HG02610 (cell line): ENCODE data around the gene AGRN.
"Not testable (repeated sequence)": the region's sequence is repeated elsewhere in the genome, so short reads cannot be mapped to it uniquely, and the experiment has no call there.

ENCODE experiments used
- ATAC-seq: cut with Tn5 transposase; IDR thresholded peaks from one replicate; pipeline ENCODE4 v1.9.1; 2021; ENCODE audit warnings: mild to moderate bottlenecking, moderate library complexity; ENCODE audit not compliant: unreplicated experiment

Gene AGRN

DNA sequence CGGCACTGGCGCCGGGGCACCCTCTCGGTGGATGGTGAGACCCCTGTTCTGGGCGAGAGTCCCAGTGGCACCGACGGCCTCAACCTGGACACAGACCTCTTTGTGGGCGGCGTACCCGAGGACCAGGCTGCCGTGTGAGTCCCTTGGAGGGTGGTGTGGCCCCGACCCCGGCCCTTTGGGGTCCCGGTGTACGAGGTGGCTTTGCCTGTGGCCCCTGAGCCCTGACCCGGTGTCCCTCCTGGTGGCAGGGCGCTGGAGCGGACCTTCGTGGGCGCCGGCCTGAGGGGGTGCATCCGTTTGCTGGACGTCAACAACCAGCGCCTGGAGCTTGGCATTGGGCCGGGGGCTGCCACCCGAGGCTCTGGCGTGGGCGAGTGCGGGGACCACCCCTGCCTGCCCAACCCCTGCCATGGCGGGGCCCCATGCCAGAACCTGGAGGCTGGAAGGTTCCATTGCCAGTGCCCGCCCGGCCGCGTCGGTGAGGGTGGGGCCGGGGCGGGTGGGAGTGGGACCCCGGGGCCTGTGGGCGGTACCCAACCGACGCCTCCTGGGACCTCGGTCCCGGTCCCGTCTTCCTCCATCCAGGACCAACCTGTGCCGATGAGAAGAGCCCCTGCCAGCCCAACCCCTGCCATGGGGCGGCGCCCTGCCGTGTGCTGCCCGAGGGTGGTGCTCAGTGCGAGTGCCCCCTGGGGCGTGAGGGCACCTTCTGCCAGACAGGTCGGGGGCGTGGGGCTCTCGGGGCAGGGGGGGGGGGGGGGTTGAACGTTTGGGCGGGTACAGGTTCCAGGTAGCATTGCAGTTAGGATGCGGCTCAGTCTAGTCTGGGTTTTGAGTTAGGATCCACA lies 29.6 kb downstream of the AGRN start:
- ATAC-seq, result no peak

DNA sequence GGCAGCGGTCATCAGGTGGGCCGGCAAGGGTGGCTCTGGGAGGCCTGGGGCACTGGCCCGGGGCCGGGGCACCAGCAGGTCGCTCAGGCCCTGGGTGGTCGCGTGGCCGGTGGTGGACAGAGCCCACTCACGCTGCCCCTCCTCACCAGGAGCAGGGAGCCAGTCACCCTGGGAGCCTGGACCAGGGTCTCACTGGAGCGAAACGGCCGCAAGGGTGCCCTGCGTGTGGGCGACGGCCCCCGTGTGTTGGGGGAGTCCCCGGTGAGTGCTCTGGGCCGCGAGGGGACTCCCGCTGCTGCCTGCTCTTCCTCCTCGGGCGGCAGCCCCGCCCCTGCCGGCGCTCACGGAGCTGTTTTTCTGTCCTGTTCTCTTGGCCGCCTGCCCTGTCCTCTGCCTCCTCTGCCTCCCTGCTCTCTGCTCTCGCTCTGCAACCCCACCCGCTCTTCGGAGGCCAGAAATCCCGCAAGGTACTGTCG lies 30.7 kb downstream of the AGRN start:
- ATAC-seq, result no peak

DNA sequence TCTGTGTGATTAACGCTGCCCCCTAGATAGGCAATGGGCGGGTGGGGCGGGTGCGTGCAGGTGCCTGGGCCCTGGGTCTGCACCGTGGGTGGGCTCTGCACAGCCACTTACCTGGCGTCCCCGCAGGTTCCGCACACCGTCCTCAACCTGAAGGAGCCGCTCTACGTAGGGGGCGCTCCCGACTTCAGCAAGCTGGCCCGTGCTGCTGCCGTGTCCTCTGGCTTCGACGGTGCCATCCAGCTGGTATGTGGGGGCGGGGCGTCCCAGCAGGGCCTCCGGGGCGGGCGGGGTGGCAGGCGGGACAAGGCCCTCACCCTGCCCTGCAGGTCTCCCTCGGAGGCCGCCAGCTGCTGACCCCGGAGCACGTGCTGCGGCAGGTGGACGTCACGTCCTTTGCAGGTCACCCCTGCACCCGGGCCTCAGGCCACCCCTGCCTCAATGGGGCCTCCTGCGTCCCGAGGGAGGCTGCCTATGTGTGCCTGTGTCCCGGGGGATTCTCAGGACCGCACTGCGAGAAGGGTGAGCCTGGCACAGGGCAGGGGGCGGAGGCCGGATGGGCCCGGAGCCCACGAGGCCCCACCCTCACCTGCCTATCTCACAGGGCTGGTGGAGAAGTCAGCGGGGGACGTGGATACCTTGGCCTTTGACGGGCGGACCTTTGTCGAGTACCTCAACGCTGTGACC lies 31.3 kb downstream of the AGRN start:
- no peak for ATAC-seq

DNA sequence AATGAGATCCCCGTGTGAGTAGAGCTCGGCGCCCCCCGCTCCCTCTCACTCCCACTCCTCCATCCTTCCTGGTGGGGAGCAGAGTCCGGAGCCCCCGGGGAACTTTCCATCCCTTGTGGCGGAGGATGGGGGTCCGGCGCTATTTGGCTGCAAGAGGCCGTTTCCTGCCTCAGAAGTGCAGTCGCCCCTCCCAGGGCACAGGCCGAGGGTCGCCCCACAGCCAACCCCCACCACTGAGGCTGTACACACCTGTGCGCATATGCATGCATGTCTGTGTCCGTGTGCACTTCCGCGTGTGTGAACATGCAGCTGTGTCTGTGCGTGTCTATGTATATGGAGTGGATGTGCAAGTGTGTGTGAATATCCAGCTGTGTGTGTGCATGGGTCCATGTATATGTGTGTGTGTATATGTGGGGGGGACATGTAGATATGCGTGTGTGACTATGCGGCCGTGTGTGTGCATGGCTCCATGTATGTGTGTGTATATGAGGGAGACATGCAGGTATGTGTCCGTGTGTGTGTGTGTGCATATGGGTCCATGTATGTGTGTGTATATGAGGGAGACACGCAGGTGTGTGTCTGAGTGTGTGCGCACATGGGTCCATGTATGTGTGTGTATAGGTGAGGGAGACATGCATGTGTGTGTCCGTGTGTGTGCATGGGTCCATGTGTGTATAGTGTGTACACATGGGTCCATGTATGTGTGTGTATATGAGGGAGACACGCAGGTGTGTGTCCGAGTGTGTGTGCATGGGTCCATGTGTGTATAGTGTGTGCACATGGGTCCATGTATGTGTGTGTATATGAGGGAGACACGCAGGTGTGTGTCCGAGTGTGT lies 32.3 kb downstream of the AGRN start:
- ATAC-seq, result no peak

DNA sequence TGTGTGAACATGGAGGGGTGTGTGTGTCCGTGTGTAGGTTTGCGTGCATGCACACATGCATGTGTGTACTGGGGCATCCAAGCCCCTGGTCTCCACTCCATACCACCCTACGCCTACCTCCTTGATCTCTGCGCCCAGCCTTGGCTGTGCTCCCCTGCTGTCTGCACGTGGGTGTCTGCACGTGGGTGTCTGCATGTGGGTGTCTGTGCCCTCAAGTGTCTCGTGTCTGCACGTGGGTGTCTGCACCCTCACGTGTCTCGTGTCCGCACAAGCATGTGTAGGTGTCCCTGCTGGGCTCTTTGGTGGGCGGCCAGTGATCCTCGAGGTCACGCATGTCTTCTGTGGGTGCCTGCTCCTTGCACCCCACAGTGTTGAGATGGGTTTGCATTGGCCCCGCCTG lies 33.1 kb downstream of the AGRN start:
- no peak for ATAC-seq

DNA sequence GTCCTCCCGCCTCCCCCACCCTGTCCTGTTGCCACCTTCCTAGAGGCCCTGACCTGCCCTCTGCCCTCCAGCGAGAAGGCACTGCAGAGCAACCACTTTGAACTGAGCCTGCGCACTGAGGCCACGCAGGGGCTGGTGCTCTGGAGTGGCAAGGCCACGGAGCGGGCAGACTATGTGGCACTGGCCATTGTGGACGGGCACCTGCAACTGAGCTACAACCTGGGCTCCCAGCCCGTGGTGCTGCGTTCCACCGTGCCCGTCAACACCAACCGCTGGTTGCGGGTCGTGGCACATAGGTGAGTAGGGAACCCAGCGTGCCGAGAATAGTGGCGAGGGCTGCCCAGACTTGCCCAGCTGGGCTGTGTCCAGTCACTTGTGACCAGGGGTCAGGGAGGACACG lies 33.8 kb downstream of the AGRN start:
- no peak for ATAC-seq

DNA sequence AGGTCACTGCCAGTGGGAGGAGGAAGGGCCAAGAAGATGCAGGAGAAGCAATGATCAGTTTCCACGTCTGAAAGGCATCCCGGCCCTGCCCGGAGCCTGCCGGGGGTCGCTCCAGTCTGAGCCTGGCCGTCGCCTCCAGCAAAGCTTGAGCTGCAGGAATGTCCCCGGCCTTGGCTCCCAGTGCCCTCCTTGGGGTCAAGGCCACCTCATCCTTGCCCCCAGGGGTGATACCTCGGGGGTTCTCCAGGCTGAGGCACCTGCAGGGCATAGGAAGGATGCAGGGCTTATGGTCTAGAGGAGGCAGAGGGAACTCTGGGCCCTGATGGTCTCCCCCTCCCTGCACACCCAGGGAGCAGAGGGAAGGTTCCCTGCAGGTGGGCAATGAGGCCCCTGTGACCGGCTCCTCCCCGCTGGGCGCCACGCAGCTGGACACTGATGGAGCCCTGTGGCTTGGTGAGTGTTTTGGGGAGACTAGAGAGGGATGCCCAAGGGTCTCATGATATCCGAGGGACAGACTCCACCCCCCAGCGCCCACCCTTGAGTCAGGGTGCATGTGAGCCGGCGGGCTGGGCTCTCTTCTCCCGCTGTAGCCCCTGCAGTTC lies 34.3 kb downstream of the AGRN start:
- no peak for ATAC-seq

DNA sequence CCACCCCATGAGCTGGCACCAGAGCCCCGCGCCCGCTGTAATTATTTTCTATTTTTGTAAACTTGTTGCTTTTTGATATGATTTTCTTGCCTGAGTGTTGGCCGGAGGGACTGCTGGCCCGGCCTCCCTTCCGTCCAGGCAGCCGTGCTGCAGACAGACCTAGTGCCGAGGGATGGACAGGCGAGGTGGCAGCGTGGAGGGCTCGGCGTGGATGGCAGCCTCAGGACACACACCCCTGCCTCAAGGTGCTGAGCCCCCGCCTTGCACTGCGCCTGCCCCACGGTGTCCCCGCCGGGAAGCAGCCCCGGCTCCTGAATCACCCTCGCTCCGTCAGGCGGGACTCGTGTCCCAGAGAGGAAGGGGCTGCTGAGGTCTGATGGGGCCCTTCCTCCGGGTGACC lies 35.1 kb downstream of the AGRN start:
- ATAC-seq, result no peak

DNA sequence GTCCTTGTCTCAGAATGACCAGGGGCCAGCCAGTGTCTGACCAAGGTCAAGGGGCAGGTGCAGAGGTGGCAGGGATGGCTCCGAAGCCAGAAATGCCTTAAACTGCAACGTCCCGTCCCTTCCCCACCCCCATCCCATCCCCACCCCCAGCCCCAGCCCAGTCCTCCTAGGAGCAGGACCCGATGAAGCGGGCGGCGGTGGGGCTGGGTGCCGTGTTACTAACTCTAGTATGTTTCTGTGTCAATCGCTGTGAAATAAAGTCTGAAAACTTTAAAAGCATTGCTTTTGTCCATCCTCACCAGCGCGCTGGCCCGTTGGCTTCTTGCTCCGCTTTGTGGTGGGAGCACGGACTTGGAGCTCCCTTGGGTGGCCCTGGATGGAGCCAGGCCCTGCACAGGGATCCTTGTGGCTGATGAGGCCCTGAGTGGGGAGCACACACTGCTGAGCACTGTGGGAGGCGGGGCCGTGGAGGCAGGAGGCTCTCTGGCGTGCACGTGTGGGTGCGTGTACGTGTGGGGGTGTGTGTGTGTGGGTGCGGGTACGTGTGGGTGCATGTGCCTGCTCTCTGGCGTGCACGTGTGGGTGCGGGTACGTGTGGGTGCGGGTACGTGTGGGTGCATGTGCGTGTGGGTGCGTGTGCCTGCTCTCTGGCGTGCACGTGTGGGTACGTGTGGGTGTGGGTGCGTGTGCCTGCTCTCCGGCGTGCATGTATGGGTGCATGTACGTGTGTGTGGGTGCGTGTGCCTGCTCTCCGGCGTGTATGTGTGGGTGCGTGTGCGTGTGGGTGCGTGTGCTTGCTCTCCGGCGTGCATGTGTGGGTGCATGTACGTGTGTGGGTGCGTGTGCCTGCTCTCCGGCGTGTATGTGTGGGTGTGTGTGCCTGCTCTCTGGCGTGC lies 36.2 kb downstream of the AGRN start:
- ATAC-seq, result no peak

DNA sequence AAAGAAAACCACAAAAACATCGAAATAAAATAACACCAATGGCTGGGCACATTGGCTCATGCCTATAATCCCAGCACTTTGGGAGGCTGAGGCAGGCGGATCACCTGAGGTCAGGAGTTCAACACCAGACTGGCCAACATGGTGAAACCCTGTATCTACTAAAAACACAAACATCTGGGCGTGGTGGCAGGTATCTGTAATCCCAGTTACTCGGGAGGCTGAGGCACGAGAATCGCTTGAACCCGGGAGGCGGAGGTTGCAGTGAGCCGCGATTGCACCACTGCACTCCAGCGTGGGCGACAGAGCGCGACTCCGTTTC lies 37.8 kb downstream of the AGRN start:
- not testable (repeated sequence) for ATAC-seq

DNA sequence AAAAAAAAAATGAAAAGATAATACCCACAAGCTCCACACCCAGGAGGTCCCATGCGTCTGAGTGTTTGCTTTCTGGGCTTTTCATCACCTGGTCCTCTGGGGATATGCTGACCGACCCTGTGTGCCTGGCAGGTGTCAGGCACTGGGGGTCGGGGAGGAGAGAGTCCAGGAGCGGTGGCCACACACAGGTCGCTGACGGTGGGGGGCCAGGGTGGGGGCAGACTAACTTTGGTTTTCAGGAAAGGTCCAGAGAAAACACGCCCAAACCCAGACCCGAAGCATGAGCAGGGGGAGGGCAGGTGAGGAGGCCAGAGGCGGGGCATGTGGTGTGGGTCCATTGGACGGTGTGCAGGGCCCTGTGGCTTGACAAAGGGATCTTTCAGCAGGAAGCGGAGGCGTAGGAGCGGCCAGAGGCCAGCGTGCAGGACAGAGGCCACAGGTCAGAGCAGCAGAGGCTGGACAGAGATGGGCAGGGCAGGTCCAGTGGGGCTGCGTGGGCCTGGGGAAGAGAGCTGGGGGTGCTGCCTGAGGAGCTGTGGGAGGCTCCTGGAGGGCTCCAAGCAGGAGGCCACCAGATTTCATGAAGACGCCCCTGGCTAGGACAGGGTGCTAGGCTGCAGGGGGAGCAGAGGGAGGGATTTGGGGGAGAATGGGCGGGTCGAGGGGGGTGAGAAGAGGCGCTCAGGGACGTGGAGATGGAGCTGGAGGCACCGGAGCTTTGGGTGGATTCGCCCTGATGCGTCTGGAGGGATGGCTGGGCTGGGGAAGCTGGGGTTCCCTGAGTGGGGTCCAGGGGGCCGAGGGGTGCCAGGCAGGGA lies 38.4 kb downstream of the AGRN start:
- ATAC-seq, result no peak

DNA sequence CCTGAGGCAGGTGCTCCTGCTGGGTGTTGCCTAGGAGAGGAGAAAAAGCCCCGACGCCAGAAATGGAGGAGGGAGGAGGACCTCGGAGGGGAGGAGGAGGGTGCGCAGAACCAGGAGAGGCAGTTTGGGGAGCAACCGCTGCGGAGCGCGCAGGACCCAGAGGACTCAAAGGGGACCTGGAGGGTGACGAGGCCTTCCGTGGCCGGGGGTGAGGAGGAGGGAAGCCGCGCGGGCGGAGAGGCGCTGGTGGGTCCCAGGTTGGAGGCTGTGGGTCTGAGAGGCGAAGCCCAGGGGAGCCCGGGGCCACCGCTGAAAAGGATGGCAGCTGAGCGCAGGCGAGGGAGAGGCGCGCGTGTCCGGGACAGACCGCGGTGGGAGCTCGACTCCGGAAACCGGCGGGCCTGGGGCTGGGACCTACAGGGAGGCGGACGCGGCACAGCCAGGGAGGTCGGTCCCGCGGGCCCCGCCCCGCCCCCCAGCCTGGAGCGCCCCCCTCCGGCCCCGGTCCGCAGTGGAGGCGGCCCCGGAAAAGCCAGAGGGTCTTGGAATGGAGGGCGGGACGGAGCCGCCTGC lies 39.1 kb downstream of the AGRN start:
- ATAC-seq, result peak; percentile 21

DNA sequence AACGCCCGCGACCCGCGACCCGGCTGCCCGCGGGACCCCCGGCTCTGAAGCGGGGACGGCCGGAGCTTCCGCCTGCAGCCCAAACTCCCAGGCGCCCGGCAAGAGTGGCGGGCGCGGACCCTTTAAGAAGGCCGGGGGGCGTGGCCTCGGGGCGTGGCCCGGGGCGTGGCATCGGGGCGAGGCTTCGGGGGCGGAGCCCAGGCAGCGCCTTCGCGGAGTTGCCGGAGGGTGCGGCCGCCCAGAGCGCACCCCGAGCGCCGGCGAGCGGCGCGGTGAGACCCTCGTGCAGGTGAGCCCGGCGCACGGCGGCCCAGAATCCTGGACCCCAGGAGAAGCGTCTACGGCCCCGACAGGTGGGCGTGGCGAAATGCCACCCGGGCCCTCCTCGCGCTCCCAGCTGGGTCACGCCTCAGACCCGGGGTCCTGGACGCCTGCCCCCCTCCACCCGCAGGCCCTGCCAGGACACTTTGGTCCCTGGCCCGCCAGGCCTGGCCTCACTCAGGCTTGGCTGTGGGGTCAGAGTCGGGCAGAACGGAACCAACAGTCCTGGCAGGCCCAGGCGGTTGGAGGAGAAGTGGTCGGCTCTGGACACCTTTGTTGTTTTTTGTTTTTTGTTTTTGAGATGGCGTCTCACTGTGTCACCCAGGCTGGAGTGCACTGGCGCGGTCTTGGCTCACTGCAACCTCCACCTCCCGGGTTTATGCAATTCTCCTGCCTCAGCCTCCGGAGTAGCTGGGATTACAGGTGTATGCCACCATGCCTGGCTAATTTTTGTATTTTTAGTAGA lies 39.8 kb downstream of the AGRN start:
- ATAC-seq, result peak; percentile 48

DNA sequence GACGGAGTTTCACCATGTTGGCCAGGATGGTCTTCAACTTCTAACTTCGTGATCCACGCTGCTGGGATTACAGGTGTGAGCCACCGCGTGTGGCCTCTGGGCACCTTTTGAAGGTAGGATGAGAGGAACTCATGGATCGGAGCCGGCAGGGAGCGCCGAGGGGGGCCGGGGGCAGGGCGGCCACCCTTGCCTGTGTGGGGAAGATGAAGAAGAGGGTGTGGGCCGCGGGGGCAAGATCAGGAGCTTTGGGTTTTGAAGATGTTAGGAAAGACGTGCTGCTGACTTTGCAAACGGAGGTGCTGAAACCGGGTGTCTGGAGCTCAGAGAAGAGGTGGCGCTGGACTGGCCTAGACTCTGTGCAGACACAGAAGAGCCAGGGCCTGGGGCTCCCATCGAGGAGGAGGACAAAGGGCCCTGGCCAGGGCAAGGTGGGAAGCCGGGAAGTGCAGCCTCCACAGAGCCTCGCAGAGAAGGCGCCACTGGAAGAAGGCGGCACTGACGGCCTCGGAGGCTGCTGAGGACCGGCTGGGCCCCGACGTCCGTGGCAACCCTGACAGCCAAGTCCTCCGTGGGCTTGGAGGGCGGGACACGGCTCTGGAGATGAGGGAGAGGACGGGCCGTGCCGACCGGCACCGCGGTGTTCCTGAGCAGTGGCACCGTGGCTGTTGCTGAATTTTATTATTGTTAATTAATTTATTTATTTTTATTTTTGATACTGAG lies 40.5 kb downstream of the AGRN start:
- no peak for ATAC-seq

DNA sequence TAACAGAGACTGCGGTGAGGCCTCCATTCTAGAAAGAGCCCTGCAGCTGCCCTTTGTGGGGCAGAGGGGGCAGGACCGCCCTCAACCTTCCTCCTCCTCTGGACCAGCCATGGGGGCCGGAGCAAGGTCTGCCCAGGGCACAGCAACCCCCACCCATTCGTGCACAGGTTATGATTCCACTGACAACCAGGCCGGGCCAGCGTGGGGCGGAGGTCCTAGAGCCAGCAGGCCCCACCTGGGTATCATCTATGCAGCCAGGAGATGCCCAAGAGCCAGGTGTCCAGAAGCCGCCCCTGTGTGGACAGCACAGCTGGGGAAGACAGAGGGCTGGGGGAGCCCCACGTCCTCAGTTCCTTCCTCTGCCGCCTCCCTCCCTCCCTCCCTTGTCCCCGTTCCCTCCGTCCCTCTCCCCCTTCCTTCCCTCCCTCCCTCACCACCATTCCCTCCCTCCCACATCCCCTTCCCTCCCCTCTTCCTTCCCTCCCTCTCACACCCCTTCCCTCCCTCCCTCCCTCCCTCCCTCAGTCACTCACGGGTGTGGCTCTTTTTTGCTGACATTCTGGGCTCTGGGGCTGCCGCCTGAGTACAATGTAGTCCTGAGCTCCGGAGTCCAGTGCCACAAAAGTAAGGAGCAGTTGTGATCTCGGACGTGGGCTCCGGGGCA lies 41.9 kb downstream of the AGRN start:
- ATAC-seq, result no peak

DNA sequence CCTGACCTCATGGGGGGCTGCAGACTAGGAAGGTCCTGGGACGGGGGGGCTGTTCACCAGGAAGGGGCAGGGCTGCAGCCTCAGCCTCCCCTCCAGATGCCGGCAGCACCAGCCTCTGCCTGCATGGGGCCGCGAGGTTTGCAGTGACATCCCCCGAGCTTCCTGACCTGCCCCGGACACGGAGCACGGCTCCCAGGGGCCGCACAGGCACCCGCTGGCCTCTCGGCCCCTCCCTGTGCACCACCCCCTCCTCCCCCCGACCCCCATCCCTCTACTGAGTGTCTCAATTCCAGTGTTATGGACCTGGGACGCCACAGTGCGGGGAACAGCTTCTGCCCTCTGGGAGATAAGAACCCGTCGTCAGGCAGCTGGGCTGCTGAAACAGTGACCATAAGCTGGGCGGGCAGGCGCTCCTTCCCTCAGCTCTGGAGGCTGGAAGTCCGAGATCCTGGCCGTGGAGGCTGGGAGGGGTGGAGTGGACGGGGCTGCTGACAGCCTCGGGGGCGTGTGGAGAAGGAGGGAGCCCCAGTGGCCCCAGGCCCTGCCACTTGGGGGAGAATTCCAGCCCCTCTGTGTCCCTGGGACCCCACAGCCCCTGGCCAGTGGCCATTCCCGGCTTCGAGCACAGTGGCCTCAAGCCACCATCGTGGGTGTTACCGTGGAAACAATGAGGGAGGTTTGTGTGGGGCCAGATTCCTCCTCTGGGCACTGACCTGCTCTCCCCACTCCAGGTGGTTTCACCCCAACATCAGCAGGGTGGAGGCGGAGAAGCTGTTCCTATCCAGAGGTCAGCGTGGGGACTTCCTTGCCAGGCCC lies 42.6 kb downstream of the AGRN start:
- no peak for ATAC-seq
